ENCODE measurements around the gene TOMM34.

TOMM34 gene

DNA sequence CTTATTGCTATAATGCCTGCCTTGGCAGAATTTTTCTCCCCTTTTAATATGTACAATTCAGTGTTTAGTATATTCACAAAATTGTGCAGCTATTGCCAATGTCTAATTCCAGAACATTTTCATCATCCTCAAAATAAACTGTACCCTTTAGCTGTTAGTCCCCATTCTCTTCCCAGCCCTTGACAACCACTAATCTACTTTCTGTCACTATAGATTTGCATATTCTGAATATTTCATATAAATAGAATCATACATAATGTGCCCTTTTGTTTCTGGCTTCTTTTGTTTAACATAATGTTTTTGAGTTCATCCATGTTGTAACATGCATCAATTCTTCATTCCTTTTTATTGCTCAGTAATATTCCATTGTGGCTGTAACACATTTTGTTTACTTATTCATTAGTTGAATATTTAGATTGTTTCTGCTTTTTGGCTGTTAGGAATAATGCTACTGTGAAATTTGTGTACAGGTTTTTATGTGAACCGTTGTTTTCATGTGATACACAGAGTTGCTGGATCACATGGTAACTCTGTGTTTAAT lies 28.5 kb upstream of the TOMM34 start:
- no peak overlapping the region for H3K4me3 ChIP-seq
- DNase-seq (ENCODE audit: low spot score) = no peak
- H3K27ac ChIP-seq = no peak overlapping the region
- TF ChIP-seq, protein P1, sequence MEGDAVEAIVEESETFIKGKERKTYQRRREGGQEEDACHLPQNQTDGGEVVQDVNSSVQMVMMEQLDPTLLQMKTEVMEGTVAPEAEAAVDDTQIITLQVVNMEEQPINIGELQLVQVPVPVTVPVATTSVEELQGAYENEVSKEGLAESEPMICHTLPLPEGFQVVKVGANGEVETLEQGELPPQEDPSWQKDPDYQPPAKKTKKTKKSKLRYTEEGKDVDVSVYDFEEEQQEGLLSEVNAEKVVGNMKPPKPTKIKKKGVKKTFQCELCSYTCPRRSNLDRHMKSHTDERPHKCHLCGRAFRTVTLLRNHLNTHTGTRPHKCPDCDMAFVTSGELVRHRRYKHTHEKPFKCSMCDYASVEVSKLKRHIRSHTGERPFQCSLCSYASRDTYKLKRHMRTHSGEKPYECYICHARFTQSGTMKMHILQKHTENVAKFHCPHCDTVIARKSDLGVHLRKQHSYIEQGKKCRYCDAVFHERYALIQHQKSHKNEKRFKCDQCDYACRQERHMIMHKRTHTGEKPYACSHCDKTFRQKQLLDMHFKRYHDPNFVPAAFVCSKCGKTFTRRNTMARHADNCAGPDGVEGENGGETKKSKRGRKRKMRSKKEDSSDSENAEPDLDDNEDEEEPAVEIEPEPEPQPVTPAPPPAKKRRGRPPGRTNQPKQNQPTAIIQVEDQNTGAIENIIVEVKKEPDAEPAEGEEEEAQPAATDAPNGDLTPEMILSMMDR (IDR thresholded peaks at IDR 0.05) = no peak

GRCh38 chr20:44983093-44983674 lies 23.0 kb upstream of the TOMM34 start:
- TF ChIP-seq, protein P1 (IDR thresholded peaks at IDR 0.05) = no peak
- no peak for DNase-seq (ENCODE audit: low spot score)
- Histone ChIP-seq H3K27ac (no peak overlapping the region), H3K4me3 (no peak overlapping the region)

- Histone ChIP-seq H3K27ac (no peak overlapping the region), H3K4me3 (no peak overlapping the region)
- no peak for DNase-seq (ENCODE audit: low spot score)
- TF ChIP-seq, protein P1 (IDR thresholded peaks at IDR 0.05) = no peak
Observed at GRCh38 chr20:44981736-44982406, 21.7 kb upstream of the TOMM34 start.

DNA sequence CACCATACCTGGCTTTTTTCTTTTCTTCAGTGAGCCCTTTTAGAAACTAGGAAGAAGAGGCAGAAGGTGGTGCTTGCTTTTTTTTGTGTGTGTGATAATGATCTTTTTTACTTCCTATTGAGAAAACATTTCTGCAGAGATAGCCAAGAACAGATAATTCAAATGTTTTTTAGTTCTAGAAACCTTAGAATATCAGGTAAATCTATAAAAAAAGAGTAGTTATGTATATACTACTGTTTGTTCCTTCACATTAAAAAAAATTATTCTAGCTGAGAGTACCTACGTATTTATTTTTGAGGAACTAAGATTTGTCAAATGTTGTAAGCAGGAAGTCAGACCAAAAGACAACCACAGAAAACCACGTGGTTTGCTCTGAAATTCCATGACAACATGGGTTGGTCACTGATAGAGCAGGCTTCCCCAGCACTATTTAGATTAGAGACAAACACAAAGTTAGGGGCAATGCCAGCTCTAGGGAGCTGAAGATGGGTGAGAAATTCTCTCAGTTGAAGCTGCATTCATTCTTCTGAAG lies 19.0 kb upstream of the TOMM34 start:
- Histone ChIP-seq H3K4me3 (no peak overlapping the region), H3K27ac (no peak overlapping the region)
- TF ChIP-seq, protein P1 (IDR thresholded peaks at IDR 0.05) = no peak
- no peak for DNase-seq (ENCODE audit: low spot score)

- Histone ChIP-seq H3K4me3 (no peak overlapping the region), H3K27ac (no peak overlapping the region)
- DNase-seq (ENCODE audit: low spot score) = no peak
- TF ChIP-seq, protein P1 (IDR thresholded peaks at IDR 0.05) = no peak
Observed at GRCh38 chr20:44976698-44977097, 16.5 kb upstream of the TOMM34 start.

DNA sequence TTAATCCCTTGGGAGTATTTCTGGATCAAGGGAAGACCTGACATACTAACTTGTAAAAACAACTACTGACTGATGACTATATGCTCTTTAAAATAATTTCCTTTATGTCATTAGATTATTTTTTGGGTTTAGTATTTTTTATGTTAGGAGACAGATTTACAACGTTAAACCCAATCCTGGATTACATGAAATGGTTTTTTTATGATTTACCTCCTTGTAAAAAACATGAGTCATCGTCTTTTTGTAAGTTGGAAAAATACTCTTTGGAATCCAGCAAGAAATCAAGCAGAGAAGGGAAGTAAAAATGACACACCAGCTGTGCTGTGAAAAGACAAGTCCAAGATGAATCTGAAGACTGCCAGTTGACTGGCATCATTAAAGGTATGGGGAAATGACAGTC lies 12.9 kb upstream of the TOMM34 start:
- no peak overlapping the region for H3K4me3 ChIP-seq
- no peak for DNase-seq (ENCODE audit: low spot score)
- TF ChIP-seq, protein P1 (IDR thresholded peaks at IDR 0.05) = no peak
- H3K27ac ChIP-seq = no peak overlapping the region
